Ascending aorta (tissue), 2 donors: ENCODE data around the gene REEP3. TPM values are rescaled to one million over a fixed set of nuclear protein-coding genes. Genes with fewer than 3 reads are reported as not detected.

Source experiments
- DNase-seq, 2 donors: peaks; one replicate each; pipeline ENCODE4 v3.0.0-alpha.2; 2019; ENCODE audit warnings: low spot score in 2 of 2
- H3K27ac ChIP-seq, 2 donors: fragments of 200-600 bp; sonication (generic); one replicate each; pipeline ENCODE4 v1.5.1; 2016 to 2017; ENCODE audit warnings: mild to moderate bottlenecking in 1 of 2
- H3K27me3 ChIP-seq: fragments of 200-600 bp; sonication (generic); one replicate; pipeline ENCODE4 v1.5.1; 2017
- H3K36me3 ChIP-seq, 2 donors: fragments of 200-600 bp; sonication (generic); one replicate each; pipeline ENCODE4 v1.5.1; 2016
- H3K4me1 ChIP-seq, 2 donors: fragments of 200-600 bp; sonication (generic); one replicate each; pipeline ENCODE4 v1.5.1; 2016 to 2017; ENCODE audit warnings: mild to moderate bottlenecking in 1 of 2
- H3K4me3 ChIP-seq, 2 donors: fragments of 200-600 bp; sonication (generic); one replicate each; pipeline ENCODE4 v1.5.1; 2016 to 2017; ENCODE audit warnings: mild to moderate bottlenecking in 1 of 2
- H3K9me3 ChIP-seq, 2 donors: fragments of 200-600 bp; sonication (generic); one replicate each; pipeline ENCODE4 v1.5.1; 2016
- intact Hi-C: fragments of 100-400 bp; cut with DNase I; formaldehyde crosslinking; loops from one replicate; pipeline ENCODE4 v1.15.1; 2023
- total RNA-seq: library from RNA; depleted of rRNA; stranded (reverse); fragments of >200 nt; gene quantifications from one replicate; pipeline ENCODE4 v1.1.0, GENCODE V29; 2016
- TF ChIP-seq, protein P1 (sequence below), 3 experiments: fragments of 200-600 bp in 2 of 3; fragments of 450-650 bp in 1 of 3; sonication (generic) in 2 of 3; IDR thresholded peaks; one replicate each; pipeline ENCODE4 v1.5.1; 2016 to 2019; ENCODE audit warnings: antibody characterized with exemption in 3 of 3, mild to moderate bottlenecking in 1 of 3, moderate library complexity in 1 of 3

Gene REEP3
- total RNA-seq, 1 donor from 2014 or later: 41.1 TPM

DNA sequence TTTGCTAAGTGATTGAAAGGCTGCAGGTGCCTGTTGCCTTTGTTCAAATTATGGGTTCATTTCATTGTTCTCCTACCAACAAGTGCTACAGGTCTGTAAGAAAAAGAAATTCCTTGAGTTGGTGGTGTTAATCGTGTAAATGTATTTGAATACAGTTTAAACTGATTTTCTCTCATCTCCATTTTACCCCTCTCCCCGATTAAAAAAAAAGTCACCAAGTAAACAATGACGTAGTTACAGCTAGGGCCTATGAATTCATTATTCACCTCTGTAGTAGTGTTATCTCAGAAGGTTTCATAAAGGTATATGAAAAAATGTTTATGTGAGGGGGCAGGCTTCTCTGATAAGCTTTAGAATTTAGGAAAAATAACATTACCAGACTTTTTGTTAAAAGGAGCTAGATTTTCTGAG lies 1.1 kb downstream of the REEP3 start:
- DNase-seq: no peak
- TF ChIP-seq, protein P1, sequence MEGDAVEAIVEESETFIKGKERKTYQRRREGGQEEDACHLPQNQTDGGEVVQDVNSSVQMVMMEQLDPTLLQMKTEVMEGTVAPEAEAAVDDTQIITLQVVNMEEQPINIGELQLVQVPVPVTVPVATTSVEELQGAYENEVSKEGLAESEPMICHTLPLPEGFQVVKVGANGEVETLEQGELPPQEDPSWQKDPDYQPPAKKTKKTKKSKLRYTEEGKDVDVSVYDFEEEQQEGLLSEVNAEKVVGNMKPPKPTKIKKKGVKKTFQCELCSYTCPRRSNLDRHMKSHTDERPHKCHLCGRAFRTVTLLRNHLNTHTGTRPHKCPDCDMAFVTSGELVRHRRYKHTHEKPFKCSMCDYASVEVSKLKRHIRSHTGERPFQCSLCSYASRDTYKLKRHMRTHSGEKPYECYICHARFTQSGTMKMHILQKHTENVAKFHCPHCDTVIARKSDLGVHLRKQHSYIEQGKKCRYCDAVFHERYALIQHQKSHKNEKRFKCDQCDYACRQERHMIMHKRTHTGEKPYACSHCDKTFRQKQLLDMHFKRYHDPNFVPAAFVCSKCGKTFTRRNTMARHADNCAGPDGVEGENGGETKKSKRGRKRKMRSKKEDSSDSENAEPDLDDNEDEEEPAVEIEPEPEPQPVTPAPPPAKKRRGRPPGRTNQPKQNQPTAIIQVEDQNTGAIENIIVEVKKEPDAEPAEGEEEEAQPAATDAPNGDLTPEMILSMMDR (IDR thresholded peaks at IDR 0.05): no peak
- intact Hi-C loops: loop anchor here (2.0 to 10.0 kb wide), 5 partner anchors 60 to 1687 kb away; no protein-coding TSS in a partner anchor

DNA sequence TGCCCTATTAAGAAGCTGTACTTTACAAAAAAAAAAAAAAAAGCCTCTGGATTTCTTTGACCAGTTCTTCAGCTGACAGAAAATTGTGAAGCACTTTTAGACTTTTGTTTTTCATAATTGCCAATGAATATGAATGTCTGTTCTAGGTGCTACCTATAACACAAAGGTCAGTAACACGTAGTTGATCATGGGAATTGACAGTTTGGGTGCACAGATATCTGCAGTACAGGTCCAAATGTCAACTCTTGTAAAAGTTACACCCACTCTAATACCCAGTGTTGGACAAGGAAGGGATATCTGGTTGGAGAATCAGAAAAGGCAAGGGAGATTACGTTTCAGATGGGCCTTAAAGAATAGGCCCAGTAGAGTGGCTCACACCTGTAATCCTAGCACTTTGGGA lies 1.8 kb downstream of the REEP3 start:
- Histone ChIP-seq H3K27ac (peak overlapping the region; percentile 97), H3K36me3 (no peaks in the 10 kb centered on the region), H3K27me3 (no peaks in the 10 kb centered on the region), H3K9me3 (no peaks in the 10 kb centered on the region), H3K4me3 (peak overlapping the region; percentile 81 to 90), H3K4me1 (peaks cover 0 to 21% of the 10 kb centered on the region in 2 donors)
- TF ChIP-seq, protein P1 (IDR thresholded peaks at IDR 0.05): no peak
- intact Hi-C loops: loop anchor here (2.0 to 10.0 kb wide), 5 partner anchors 59 to 1688 kb away; no protein-coding TSS in a partner anchor
- DNase-seq: no peak

More for the DNA sequence above, 1.1 kb downstream of the REEP3 start:
- Histone ChIP-seq H3K27ac (peak overlapping the region; percentile 97), H3K9me3 (no peaks in the 10 kb centered on the region), H3K36me3 (no peaks in the 10 kb centered on the region), H3K4me1 (peaks cover 0 to 19% of the 10 kb centered on the region in 2 donors), H3K27me3 (no peaks in the 10 kb centered on the region), H3K4me3 (peak overlapping the region; percentile 81 to 90)

DNA sequence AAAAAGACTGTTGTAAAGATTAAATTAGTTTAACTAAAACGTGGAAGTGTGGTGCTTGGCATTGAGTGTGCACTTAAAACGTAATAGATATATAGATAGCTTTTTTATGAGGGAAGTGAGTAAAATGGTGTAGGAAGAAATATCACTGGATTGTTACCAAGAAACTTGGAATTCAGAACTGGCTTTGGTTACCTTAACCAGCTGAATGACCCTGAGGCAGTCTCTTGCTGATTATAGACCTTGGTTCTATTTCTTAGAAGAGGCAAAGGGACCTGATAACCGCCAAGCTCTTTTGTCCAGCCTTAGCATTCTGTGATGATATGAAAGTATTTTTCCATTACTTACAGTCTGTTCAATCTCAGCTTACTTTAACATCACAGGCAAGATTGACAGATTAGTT lies 3.8 kb downstream of the REEP3 start:
- Histone ChIP-seq H3K27me3 (no peaks in the 10 kb centered on the region), H3K4me1 (peaks cover 0 to 21% of the 10 kb centered on the region in 2 donors), H3K27ac (peak overlapping the region in 1 of 2 donors; percentile 97), H3K4me3 (no peak overlapping the region), H3K36me3 (peaks cover 0 to 11% of the 10 kb centered on the region in 2 donors), H3K9me3 (no peaks in the 10 kb centered on the region)
- DNase-seq: no peak
- TF ChIP-seq, protein P1 (IDR thresholded peaks at IDR 0.05): no peak
- intact Hi-C loops: loop anchor here (10.0 kb wide), 1 partner anchor 1690 kb away; no protein-coding TSS in a partner anchor

DNA sequence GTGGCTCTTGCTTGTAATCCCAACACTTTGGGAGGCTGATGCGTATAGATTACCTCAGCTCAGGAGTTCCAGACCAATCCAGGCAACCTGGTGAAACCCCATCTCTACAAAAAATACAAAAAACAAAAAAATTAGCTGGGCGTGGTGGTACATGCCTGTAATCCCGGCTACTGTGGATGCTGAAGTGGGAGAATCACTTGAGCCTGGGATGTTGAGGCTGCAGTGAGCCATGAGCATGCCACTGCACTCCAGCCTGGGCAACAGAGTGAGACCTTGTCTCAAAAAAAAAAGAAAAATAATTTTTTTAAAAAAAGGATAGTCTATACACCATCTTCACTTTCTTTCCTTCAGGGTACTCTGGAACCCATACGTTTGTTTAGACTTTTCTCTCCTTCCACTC lies 6.2 kb downstream of the REEP3 start:
- intact Hi-C loops: loop anchor here (10.0 kb wide), 1 partner anchor 1693 kb away; no protein-coding TSS in a partner anchor
- H3K4me1 ChIP-seq: peaks cover 0 to 21% of the 10 kb centered on the region in 2 donors

DNA sequence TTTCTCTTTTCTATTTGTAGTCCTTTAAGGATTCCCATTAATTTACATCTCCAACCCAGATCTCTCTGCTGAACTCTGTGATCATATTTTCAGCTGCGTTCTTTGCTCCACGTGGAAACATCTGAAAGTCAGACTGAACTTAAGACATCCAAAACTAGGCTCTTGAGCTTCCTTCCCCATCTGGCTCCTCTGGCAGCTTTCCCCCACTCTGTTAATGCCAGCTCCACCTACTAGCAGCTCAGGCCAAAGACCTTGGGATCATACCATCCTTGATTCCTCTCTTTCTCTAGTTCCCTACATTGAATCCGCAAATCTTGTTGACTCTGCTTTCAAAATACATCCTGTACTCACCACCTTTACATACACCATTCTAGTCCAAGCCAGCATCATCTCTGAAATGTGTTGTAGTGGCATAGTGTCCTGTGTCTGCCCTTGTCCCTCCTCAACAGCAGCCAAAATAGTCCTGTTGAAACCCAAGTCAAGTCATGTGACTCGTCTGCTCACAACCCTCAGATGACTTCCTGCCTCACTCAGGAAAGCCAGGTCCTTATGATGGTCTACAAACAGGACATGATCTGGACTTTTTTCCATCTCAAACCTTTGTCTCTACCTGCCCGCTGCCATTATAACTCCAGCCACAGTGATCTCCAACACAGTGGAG lies 7.0 kb downstream of the REEP3 start:
- Histone ChIP-seq H3K9me3 (no peaks in the 10 kb centered on the region), H3K27me3 (no peaks in the 10 kb centered on the region), H3K27ac (no peak overlapping the region), H3K4me1 (peaks cover 0 to 18% of the 10 kb centered on the region in 2 donors), H3K4me3 (no peak overlapping the region), H3K36me3 (peaks cover 0 to 11% of the 10 kb centered on the region in 2 donors)
- no peak for DNase-seq
- TF ChIP-seq, protein P1 (IDR thresholded peaks at IDR 0.05): no peak
- intact Hi-C loops: loop anchor here (10.0 kb wide), 1 partner anchor 1693 kb away; no protein-coding TSS in a partner anchor

More for the DNA sequence above, 6.2 kb downstream of the REEP3 start:
- Histone ChIP-seq H3K27me3 (no peaks in the 10 kb centered on the region), H3K4me3 (no peak overlapping the region), H3K27ac (no peak overlapping the region), H3K9me3 (no peaks in the 10 kb centered on the region), H3K36me3 (peaks cover 0 to 11% of the 10 kb centered on the region in 2 donors)
- TF ChIP-seq, protein P1 (IDR thresholded peaks at IDR 0.05): no peak
- no peak for DNase-seq
